ENCODE data around the gene MAP3K13. TPM values are rescaled to one million over a fixed set of nuclear protein-coding genes. Genes with fewer than 3 reads are reported as not detected.
"Not testable (repeated sequence)": the region's sequence is repeated elsewhere in the genome, so short reads cannot be mapped to it uniquely, and the experiment has no call there.

Gene MAP3K13
- total RNA-seq, 3 donors from 2014 or later, result 36.4 to 61.0 (median 45.9) TPM

- intact Hi-C loops (cut with DNase I, micrococcal nuclease), result no loop called here
- Histone ChIP-seq H3K4me1 (ENCODE audit: low read depth) (no peaks in the 10 kb centered on the region), H3K36me3 (ENCODE audit: low read depth) (peaks cover 3% of the 10 kb centered on the region), H3K9me3 (no peaks in the 10 kb centered on the region), H3K4me3 (no peak overlapping the region)
- ATAC-seq (no peak), DNase-seq (no peak)
- TF ChIP-seq CTCF (IDR thresholded peaks at IDR 0.05), result no peak
Measured at GRCh38 chr3:185473290-185473815, 110.4 kb downstream of the MAP3K13 start.

- intact Hi-C loops (cut with DNase I, micrococcal nuclease); ATAC-seq; DNase-seq; H3K36me3 ChIP-seq (ENCODE audit: low read depth); H3K4me1 ChIP-seq (ENCODE audit: low read depth); H3K9me3 ChIP-seq; H3K4me3 ChIP-seq: not testable (repeated sequence)
Measured at GRCh38 chr3:185474922-185475321, 112.0 kb downstream of the MAP3K13 start.

- DNase-seq (peak in 1 of 3 donors; percentile 36), ATAC-seq (peak; percentile 84)
- Histone ChIP-seq H3K36me3 (ENCODE audit: low read depth) (peaks cover 3% of the 10 kb centered on the region), H3K9me3 (no peaks in the 10 kb centered on the region), H3K4me3 (no peak overlapping the region), H3K4me1 (ENCODE audit: low read depth) (no peaks in the 10 kb centered on the region)
- no peak for TF ChIP-seq CTCF (IDR thresholded peaks at IDR 0.05)
- intact Hi-C loops (cut with DNase I, micrococcal nuclease), result no loop called here
Measured at GRCh38 chr3:185477316-185477715, 114.4 kb downstream of the MAP3K13 start.

GRCh38 chr3:185479373-185479945 is 116.5 kb downstream of the MAP3K13 start:
- no peak for DNase-seq
- Histone ChIP-seq H3K4me1 (ENCODE audit: low read depth) (no peaks in the 10 kb centered on the region), H3K36me3 (ENCODE audit: low read depth) (no peaks in the 10 kb centered on the region), H3K4me3 (no peak overlapping the region), H3K9me3 (no peaks in the 10 kb centered on the region)
- intact Hi-C loops (cut with DNase I, micrococcal nuclease), result no loop called here
- no peak for TF ChIP-seq CTCF (IDR thresholded peaks at IDR 0.05)
- no peak for ATAC-seq

GRCh38 chr3:185484296-185484695 is 121.4 kb downstream of the MAP3K13 start:
- H3K36me3 ChIP-seq (ENCODE audit: low read depth), result no peaks in the 10 kb centered on the region
- ATAC-seq, result no peak
- H3K4me1 ChIP-seq (ENCODE audit: low read depth), result peaks cover 5% of the 10 kb centered on the region
- intact Hi-C loops (cut with DNase I, micrococcal nuclease), result no loop called here
- H3K9me3 ChIP-seq, result no peaks in the 10 kb centered on the region
- no peak for TF ChIP-seq CTCF (IDR thresholded peaks at IDR 0.05)
- no peak for DNase-seq
- H3K4me3 ChIP-seq, result no peak overlapping the region

GRCh38 chr3:185486394-185486793 is 123.5 kb downstream of the MAP3K13 start:
- no peak for ATAC-seq
- H3K4me1 ChIP-seq (ENCODE audit: low read depth), result peaks cover 7% of the 10 kb centered on the region
- H3K36me3 ChIP-seq (ENCODE audit: low read depth), result no peaks in the 10 kb centered on the region
- H3K9me3 ChIP-seq, result no peaks in the 10 kb centered on the region
- intact Hi-C loops (cut with DNase I, micrococcal nuclease), result no loop called here
- DNase-seq, result no peak
- H3K4me3 ChIP-seq, result no peak overlapping the region
- TF ChIP-seq CTCF (IDR thresholded peaks at IDR 0.05), result no peak
